Measurements from ENCODE around the gene SHISA7. TPM values are rescaled to one million over a fixed set of nuclear protein-coding genes. Genes with fewer than 3 reads are reported as not detected.

SHISA7 gene
- polyA plus RNA-seq, 3 donors from 2014 or later: not detected

- Mint-ChIP-seq H3K27me3 (ENCODE audit: low read depth in 3 of 3) (peaks cover 8 to 9% (median 8%) of the 10 kb centered on the region in 3 donors), H3K36me3 (no peaks in the 10 kb centered on the region), H3K4me1 (peaks cover 20 to 25% of the 10 kb centered on the region in 2 donors), H3K4me3 (peak overlapping the region in 2 of 5 donors; percentile 21 to 49), H3K27ac (no peak overlapping the region), H3K9me3 (no peaks in the 10 kb centered on the region)
- DNase-seq: no peak
These were observed 20.5 kb upstream of the SHISA7 start for GRCh38 chr19:55463583-55464031.

DNA sequence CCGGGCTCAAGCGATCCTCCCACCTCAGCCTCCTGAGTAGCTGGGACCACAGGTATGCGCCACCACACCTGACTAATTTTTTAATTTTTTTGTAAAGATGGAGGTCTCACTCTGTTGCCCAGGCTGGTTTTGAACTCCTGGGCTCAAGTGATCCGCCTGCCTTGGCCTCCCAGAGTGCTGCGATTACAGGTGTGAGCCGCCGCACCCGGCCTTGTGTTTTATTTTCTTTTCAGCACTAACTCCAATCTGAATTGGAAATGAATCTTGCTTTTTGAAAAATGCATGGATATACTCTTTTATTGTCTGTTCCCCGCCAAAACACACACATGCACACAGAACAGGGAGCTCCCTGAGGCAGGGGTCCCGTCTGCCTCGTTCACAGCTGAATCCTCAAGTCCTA, 19.6 kb upstream of the SHISA7 start:
- peaks cover 19 to 25% of the 10 kb centered on the region in 2 donors for H3K4me1 Mint-ChIP-seq
- H3K27me3 Mint-ChIP-seq (ENCODE audit: low read depth in 3 of 3): peaks cover 8 to 9% (median 8%) of the 10 kb centered on the region in 3 donors
- H3K27ac Mint-ChIP-seq: peak overlapping the region in 3 of 6 donors; percentile 45 to 95 (median 94)
- H3K4me3 Mint-ChIP-seq: peak overlapping the region; percentile 38 to 93 (median 90)
- no peaks in the 10 kb centered on the region for H3K36me3 Mint-ChIP-seq
- DNase-seq: no peak
- no peaks in the 10 kb centered on the region for H3K9me3 Mint-ChIP-seq

- no peak for DNase-seq
- Mint-ChIP-seq H3K4me1 (peaks cover 19 to 25% of the 10 kb centered on the region in 2 donors), H3K27me3 (ENCODE audit: low read depth in 3 of 3) (peaks cover 6 to 9% (median 8%) of the 10 kb centered on the region in 3 donors), H3K4me3 (peak overlapping the region; percentile 82 to 93 (median 90)), H3K36me3 (no peaks in the 10 kb centered on the region), H3K27ac (peak overlapping the region; percentile 84 to 95 (median 89)), H3K9me3 (no peaks in the 10 kb centered on the region)
These were observed 19.0 kb upstream of the SHISA7 start for GRCh38 chr19:55461974-55462626.

GRCh38 chr19:55461259-55461973, 18.3 kb upstream of the SHISA7 start, which contains the start of gene ISOC2:
Gene ISOC2, minus strand, starts transcription at chr19:55461642. Its CDS starts 5,156 bp downstream, at chr19:55456486.
- Mint-ChIP-seq H3K9me3 (no peaks in the 10 kb centered on the region), H3K4me3 (peak within 1 kb of the TSS; percentile 82 to 93 (median 90)), H3K27ac (peak within 1 kb of the TSS; percentile 84 to 95 (median 89)), H3K36me3 (no peaks in the 10 kb centered on the region), H3K27me3 (ENCODE audit: low read depth in 3 of 3) (peaks cover 6 to 9% (median 8%) of the 10 kb centered on the region in 3 donors), H3K4me1 (peaks cover 19 to 25% of the 10 kb centered on the region in 2 donors)
- peak; percentile 100 for DNase-seq

- peak overlapping the region; percentile 82 to 93 (median 90) for H3K4me3 Mint-ChIP-seq
- peak in 1 of 3 donors; percentile 24 for DNase-seq
- no peaks in the 10 kb centered on the region for H3K36me3 Mint-ChIP-seq
- H3K27me3 Mint-ChIP-seq (ENCODE audit: low read depth in 3 of 3): peaks cover 4 to 9% (median 8%) of the 10 kb centered on the region in 3 donors
- H3K4me1 Mint-ChIP-seq: peaks cover 19 to 25% of the 10 kb centered on the region in 2 donors
- H3K9me3 Mint-ChIP-seq: no peaks in the 10 kb centered on the region
- H3K27ac Mint-ChIP-seq: peak overlapping the region; percentile 84 to 95 (median 89)
These were observed 17.7 kb upstream of the SHISA7 start for GRCh38 chr19:55460670-55461258.

- Mint-ChIP-seq H3K27me3 (ENCODE audit: low read depth in 3 of 3) (peaks cover 4 to 9% (median 8%) of the 10 kb centered on the region in 3 donors), H3K27ac (peak overlapping the region; percentile 6 to 75 (median 62)), H3K36me3 (no peaks in the 10 kb centered on the region), H3K4me3 (peak overlapping the region; percentile 82 to 93 (median 90)), H3K9me3 (no peaks in the 10 kb centered on the region), H3K4me1 (peaks cover 19 to 25% of the 10 kb centered on the region in 2 donors)
- no peak for DNase-seq
These were observed 17.0 kb upstream of the SHISA7 start for GRCh38 chr19:55459950-55460657.

GRCh38 chr19:55459551-55459949, 16.4 kb upstream of the SHISA7 start:
- Mint-ChIP-seq H3K27me3 (ENCODE audit: low read depth in 3 of 3) (peaks cover 4 to 9% (median 8%) of the 10 kb centered on the region in 3 donors), H3K9me3 (no peaks in the 10 kb centered on the region), H3K27ac (peak overlapping the region in 3 of 6 donors; percentile 6 to 49 (median 17)), H3K36me3 (no peaks in the 10 kb centered on the region), H3K4me3 (peak overlapping the region in 2 of 5 donors; percentile 90 to 92), H3K4me1 (peaks cover 19 to 25% of the 10 kb centered on the region in 2 donors)
- no peak for DNase-seq

- Mint-ChIP-seq H3K4me3 (no peak overlapping the region), H3K27me3 (ENCODE audit: low read depth in 3 of 3) (peaks cover 10 to 12% (median 10%) of the 10 kb centered on the region in 3 donors), H3K36me3 (peaks cover 0 to 10% (median 6%) of the 10 kb centered on the region in 3 donors), H3K4me1 (peaks cover 24 to 25% of the 10 kb centered on the region in 2 donors), H3K27ac (no peak overlapping the region), H3K9me3 (no peaks in the 10 kb centered on the region)
- no peak for DNase-seq
These were observed 14.8 kb upstream of the SHISA7 start for GRCh38 chr19:55457683-55458457.

DNA sequence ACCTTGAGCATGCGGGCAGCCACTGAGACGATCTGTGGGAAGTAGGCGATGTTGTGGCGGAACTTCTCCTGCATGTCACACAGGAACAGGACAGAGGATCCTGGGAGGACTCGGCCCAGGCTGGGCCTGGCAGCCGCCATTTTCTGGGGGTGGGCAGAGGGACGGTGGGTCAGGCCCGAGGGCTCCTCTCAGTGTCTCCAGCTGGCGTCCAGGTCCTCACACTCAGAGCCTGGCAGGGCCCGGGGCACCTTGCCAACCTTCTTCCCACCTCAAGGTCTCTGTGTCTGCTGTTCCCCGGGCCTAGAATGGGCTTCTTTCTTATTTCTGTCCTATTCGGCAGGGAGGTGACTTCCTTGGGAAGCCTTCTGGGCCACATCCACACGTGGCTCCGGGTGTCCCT, 13.2 kb upstream of the SHISA7 start:
- H3K27me3 Mint-ChIP-seq (ENCODE audit: low read depth in 3 of 3): peaks cover 6 to 8% (median 6%) of the 10 kb centered on the region in 3 donors
- H3K27ac Mint-ChIP-seq: no peak overlapping the region
- DNase-seq: no peak
- H3K36me3 Mint-ChIP-seq: peaks cover 0 to 10% (median 6%) of the 10 kb centered on the region in 3 donors
- H3K4me1 Mint-ChIP-seq: peaks cover 10 to 19% of the 10 kb centered on the region in 2 donors
- no peaks in the 10 kb centered on the region for H3K9me3 Mint-ChIP-seq
- H3K4me3 Mint-ChIP-seq: no peak overlapping the region

DNA sequence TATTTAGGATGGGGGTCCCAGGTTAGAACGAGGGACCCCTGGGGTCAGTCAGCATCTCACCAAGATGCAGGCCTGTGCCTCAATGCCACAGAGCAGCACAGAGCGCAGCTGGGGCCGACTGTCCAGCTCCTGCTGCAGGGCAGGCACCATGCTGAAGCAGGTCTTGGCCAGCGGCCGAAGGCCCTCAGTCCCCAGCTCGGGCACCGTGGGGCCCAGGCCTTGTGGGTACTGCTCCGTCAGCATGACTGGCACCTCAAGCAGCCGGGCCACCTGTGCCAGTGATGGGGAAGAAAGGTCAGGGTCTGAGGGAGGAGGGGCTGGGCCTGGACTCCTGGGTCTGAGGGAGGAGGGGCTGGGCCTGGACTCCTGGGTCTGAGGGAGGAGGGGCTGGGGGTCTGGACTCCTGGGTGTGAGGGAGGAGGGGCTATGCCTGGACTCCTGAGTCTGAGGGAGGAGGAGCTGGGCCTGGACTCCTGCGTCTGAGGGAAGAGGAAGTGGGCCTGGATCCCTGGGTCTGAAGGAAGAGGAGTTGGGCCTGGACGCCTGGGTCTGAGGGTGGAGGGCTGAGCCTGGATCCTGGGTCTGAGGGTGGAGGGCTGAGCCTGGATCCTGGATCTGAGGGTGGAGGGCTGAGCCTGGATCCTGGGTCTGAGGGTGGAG, 12.6 kb upstream of the SHISA7 start:
- no peak for DNase-seq
- Mint-ChIP-seq H3K36me3 (peaks cover 0 to 10% (median 6%) of the 10 kb centered on the region in 3 donors), H3K4me1 (peaks cover 11 to 16% of the 10 kb centered on the region in 2 donors), H3K4me3 (no peak overlapping the region), H3K27me3 (ENCODE audit: low read depth in 3 of 3) (peaks cover 7 to 8% (median 8%) of the 10 kb centered on the region in 3 donors), H3K9me3 (no peaks in the 10 kb centered on the region), H3K27ac (no peak overlapping the region)

DNA sequence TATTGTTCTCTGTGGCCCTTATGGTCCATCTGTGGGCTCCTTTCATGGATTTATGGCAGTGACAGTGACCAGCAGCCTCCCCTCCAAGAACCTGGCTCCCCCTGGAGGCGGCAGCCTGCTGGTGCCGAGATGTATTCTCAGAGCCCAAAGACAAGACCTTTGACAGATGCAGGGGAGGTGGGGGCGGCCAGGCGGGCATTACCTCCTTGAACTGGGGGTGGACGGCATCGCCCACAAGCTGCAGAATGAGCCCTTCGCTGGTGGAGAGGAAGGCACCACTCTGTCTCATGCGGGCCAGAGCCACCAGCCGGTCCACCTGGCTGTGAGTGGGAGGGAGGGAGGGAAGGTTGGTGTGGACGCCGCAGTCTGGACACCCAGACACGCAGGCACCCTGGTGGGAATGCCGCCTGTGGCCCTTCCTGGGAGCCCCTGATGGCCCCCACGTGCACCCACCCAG, 11.7 kb upstream of the SHISA7 start:
- Mint-ChIP-seq H3K36me3 (peaks cover 0 to 10% (median 6%) of the 10 kb centered on the region in 3 donors), H3K27ac (no peak overlapping the region), H3K4me1 (peaks cover 7 to 14% of the 10 kb centered on the region in 2 donors), H3K4me3 (no peak overlapping the region), H3K9me3 (no peaks in the 10 kb centered on the region), H3K27me3 (ENCODE audit: low read depth in 3 of 3) (peaks cover 7 to 10% (median 8%) of the 10 kb centered on the region in 3 donors)
- DNase-seq: peak in 2 of 3 donors; percentile 25 to 35
